ENCODE results near the gene INCENP.

Gene INCENP

DNA sequence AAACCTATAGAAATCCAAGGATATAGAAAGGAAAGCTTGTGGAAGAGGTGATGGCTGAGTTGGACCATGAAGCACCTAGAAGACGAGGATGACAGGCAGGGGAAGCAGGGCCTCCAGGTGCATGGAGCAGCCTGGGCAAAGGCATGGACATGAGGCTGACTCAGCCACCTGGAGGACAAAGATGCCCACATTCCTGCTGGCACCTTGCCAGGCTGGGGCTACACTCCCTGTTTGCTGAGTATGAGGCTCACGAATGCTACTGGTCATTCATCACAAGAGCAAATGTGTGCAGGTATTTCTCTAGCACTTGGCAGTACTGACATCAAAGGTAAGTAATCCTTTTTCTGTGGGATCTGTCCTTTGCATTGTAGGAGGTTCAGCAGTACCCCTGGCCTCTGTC lies 77.6 kb downstream of the INCENP start:
- TF ChIP-seq SIN3A (IDR thresholded peaks at IDR 0.05; ENCODE audit: borderline replicate concordance, insufficient read depth, low read length) (no peak), FOXP2 (optimal IDR thresholded peaks at IDR 0.05; ENCODE audit: borderline replicate concordance, extremely low read depth, extremely low read length, insufficient read depth) (no peak), TAF1 (IDR thresholded peaks at IDR 0.05; ENCODE audit: borderline replicate concordance, insufficient read depth, low read length) (no peak), REST (IDR thresholded peaks at IDR 0.05; ENCODE audit: insufficient read depth in 1 of 2, low read depth in 2 of 2, low read length in 2 of 2) (no peak), POLR2AphosphoS5 (IDR thresholded peaks at IDR 0.05; ENCODE audit: low read depth, low read length) (no peak)

Data from PFSK-1 (cell line).